PC-9 (cell line): Measurements from ENCODE around the gene TSHZ2.

Experiments used
- EZH2 ChIP-seq: fragments of 200-600 bp; sonication (generic); IDR thresholded peaks from 2 replicates; pipeline ENCODE4 v1.8.0; 2017; ENCODE audit warnings: antibody characterized with exemption, low read depth
- TF ChIP-seq, protein P1 (sequence below): fragments of 200-600 bp; sonication (generic); conservative IDR thresholded peaks from 2 replicates; pipeline ENCODE4 v1.6.1; 2017; ENCODE audit warnings: mixed run types, antibody characterized with exemption, mild to moderate bottlenecking, moderate library complexity

DNA sequence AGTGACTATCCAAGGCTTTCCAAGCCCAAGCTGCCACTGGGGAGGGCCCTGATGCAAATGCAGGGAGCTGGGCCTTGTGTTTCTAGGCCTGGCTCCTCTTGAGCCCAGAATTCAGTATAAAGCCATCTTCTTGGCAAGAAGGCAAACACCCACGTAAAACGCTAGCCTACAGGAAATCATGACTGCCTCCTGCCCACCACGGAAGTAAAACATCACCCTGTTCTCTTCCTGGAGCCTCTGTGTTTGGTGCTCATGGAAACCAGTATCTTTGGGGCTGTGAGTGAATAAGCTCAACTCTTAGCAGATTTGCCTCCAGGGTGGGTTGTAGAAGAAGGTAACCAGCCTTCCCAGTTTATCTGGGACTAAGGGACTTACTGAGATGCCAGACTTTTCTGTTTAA is 350.5 kb downstream of the TSHZ2 start:
- TF ChIP-seq, protein P1, sequence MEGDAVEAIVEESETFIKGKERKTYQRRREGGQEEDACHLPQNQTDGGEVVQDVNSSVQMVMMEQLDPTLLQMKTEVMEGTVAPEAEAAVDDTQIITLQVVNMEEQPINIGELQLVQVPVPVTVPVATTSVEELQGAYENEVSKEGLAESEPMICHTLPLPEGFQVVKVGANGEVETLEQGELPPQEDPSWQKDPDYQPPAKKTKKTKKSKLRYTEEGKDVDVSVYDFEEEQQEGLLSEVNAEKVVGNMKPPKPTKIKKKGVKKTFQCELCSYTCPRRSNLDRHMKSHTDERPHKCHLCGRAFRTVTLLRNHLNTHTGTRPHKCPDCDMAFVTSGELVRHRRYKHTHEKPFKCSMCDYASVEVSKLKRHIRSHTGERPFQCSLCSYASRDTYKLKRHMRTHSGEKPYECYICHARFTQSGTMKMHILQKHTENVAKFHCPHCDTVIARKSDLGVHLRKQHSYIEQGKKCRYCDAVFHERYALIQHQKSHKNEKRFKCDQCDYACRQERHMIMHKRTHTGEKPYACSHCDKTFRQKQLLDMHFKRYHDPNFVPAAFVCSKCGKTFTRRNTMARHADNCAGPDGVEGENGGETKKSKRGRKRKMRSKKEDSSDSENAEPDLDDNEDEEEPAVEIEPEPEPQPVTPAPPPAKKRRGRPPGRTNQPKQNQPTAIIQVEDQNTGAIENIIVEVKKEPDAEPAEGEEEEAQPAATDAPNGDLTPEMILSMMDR, result no peak
- TF ChIP-seq EZH2, result no peak
